Adrenal gland (tissue), 19 donors: ENCODE results near the gene CALCR. TPM values are rescaled to one million over a fixed set of nuclear protein-coding genes. Genes with fewer than 3 reads are reported as not detected.
A peak's percentile ranks its signal among the peaks of the same experiment; 100 is the strongest.

Experiments used
- DNase-seq, 7 donors: peaks; one replicate each; pipeline ENCODE4 v3.0.0-alpha.2; 2019 to 2020
- H3K27ac ChIP-seq, 5 donors: fragments of 200-600 bp; sonication (generic) in 4 of 5; 1 replicate in 3 of 5; 2 replicates in 2 of 5; pipeline versions ENCODE4 v1.5.1 to v1.8.0; 2016 to 2020; ENCODE audit warnings: mild to moderate bottlenecking in 1 of 5
- H3K27me3 ChIP-seq: fragments of 200-600 bp; 2 replicates; pipeline ENCODE4 v1.8.0; 2021
- H3K36me3 ChIP-seq, 2 donors: fragments of 200-600 bp; replicated peaks in 1 of 2; 1 replicate in 1 of 2; 2 replicates in 1 of 2; pipeline versions ENCODE4 v1.5.1 to v1.8.0; 2018 to 2022
- H3K4me1 ChIP-seq, 2 donors: fragments of 200-600 bp; replicated peaks in 1 of 2; 1 replicate in 1 of 2; 2 replicates in 1 of 2; pipeline versions ENCODE4 v1.5.1 to v1.8.0; 2018 to 2021
- H3K4me3 ChIP-seq, 4 donors: fragments of 200-600 bp; sonication (generic) in 3 of 4; one replicate each; pipeline ENCODE4 v1.5.1; 2016 to 2018
- H3K9me3 ChIP-seq, 3 donors: fragments of 200-600 bp; sonication (generic) in 1 of 3; replicated peaks in 1 of 3; 1 replicate in 2 of 3; 2 replicates in 1 of 3; pipeline versions ENCODE4 v1.5.1 to v1.8.0; 2016 to 2021
- POLR2A ChIP-seq, 2 donors: fragments of 450-650 bp; IDR thresholded peaks; one replicate each; pipeline ENCODE4 v1.6.1; 2017; ENCODE audit warnings: antibody characterized with exemption in 2 of 2, mild to moderate bottlenecking in 2 of 2, moderate library complexity in 1 of 2
- WGBS, 4 donors: extraction: QIAGEN DNeasy Blood & Tissue Kit in 2 of 4; methylation state at CpG; one replicate each; pipeline versions ENCODE4 v1.1.5 to v1.1.7; 2013 to 2017; 5-methylcytosine and 5-hydroxymethylcytosine counted together
- intact Hi-C, 2 donors: fragments of 100-400 bp; cut with DNase I; formaldehyde crosslinking; loops; one replicate each; pipeline versions ENCODE4 v1.14.1 to v1.15.0; 2022 to 2023
- long read RNA-seq, 10 donors: library from polyadenylated mRNA in 3 of 10; unstranded in 2 of 10; stranded (forward) in 1 of 10; transcript quantifications; one replicate each; pipeline ENCODE4 v2.0.0 and lab custom pipeline, GENCODE V29; 2021 to 2026
- polyA plus RNA-seq, 3 donors: library from polyadenylated mRNA; stranded (reverse); fragments of 200-250 nt in 2 of 3; fragments of 350-450 nt in 1 of 3; fragmentation: Illumina TruSeq in 1 of 3; extraction: RNeasy Lipid Tissue Mini Kit (QIAGEN cat#74804) in 1 of 3; gene quantifications; one replicate each; pipeline ENCODE4 v1.2.3, GENCODE V29; 2013 to 2014
- total RNA-seq, 9 donors: library from RNA; depleted of rRNA in 4 of 9; stranded (reverse); fragments of >200 nt in 4 of 9; fragments of 120-200 nt in 1 of 9; fragmentation: NEBNext Ultra II Directional in 1 of 9; extraction: Animal tissue kit (Norgen Biotek cat#: 25700) in 1 of 9; gene quantifications; one replicate each; pipeline versions ENCODE4 v1.1.0 to v1.2.4, GENCODE V29; 2013 to 2023
- TF ChIP-seq, protein P1 (sequence below), 6 experiments: fragments of 450-650 bp in 4 of 6; fragments of 200-600 bp in 2 of 6; sonication (generic) in 1 of 6; IDR thresholded peaks; 1 replicate in 5 of 6; 2 replicates in 1 of 6; pipeline versions ENCODE4 v1.5.1 to v1.8.0; 2016 to 2021; ENCODE audit warnings: antibody characterized with exemption in 6 of 6, mild to moderate bottlenecking in 2 of 6, moderate library complexity in 1 of 6
- donor health status: healthy with polysubstance abuse.
- donor health status: Bipolar disorder and iron deficiency.
- donor health status: DM: yes; HTN: yes; CAD: no.
- donor health status: DM: no; HTN: no; CAD: no.
- donor health status: DM: no; HTN: no; CAD: no.
- donor health status: DM: yes; HTN: yes; CAD: no.

CALCR gene
- under 1 TPM in 7 of 9 donors, not detected in 2; 0.08 to 0.52 (median 0.14) TPM for total RNA-seq
- under 1 TPM in 1 of 3 donors, not detected in 2; 0.03 TPM for polyA plus RNA-seq
- long read RNA-seq, donor 1 = 0 reads
- long read RNA-seq, donor 2 = 0 reads
- long read RNA-seq, donor 3 = 0 reads
- long read RNA-seq, donor 4 = 0 reads
- long read RNA-seq, donor 5 = 0 reads
- long read RNA-seq, donor 6 = 0 reads
- long read RNA-seq, donor 7 = 0 reads
- long read RNA-seq, donor 8, partial matches to known transcripts = 0 of 1 reads
- long read RNA-seq, donor 8, other reads (novel, unspliced or antisense) = 0 of 1 reads
- long read RNA-seq, donor 9 = 0 reads
- long read RNA-seq, donor 10 = 0 reads

DNA sequence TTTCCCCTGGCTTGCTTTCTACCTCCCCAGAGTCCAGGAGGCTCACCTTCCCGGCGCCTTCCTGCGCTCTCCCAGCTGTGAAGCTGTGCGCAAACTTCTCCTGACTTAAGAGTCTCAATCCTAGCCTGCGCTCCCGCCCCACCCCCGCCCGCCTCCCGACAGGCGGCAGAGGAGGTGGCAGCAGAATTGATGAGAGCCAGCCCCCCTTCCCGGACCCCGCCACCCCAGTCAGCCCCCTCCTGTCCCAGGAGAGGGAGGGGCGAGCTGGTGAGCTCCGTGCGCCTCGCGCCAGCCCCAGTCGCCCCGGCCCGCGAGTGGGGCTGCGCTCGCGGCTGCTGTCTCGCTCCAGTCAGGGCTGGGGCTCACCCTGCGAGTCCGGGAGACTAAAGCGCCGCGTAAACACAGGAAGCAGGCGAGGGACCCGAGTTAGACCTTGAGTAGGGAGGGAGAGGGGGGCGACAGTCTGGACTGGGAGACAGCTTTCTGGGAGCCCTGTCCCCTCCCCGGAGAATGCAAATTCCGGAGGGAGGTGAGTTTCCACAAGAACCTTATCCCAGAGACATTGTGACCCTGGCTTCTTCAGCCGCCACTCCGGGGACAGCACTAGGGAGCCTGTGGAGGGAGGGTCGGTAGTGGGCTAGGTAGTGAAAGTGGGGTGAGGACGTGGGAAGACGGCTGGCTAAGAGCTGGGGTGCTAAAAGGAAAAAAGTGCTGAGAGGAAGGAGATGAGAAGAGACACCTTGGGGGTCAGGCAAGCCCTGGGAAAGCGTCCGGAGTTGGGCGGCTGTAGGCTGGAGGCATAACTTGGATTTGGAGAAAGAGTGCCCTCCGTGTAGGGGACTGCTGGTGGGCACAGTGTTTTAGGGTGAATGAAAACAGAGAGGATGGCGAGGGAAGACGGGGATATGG, at the start of gene CALCR:
Gene CALCR (minus strand): TSS at position 79 of the 909 bp plus-strand sequence. CDS start 87,743 bp downstream, outside the sequence.
- no peaks in the 10 kb centered on the region for H3K36me3 ChIP-seq
- peak within 1 kb of the TSS in 1 of 4 donors; percentile 0 for H3K4me3 ChIP-seq
- intact Hi-C loops = no loop called here
- H3K9me3 ChIP-seq = no peaks in the 10 kb centered on the region
- no peak for DNase-seq
- H3K27ac ChIP-seq = no peak within 1 kb of the TSS
- no peak for TF ChIP-seq POLR2A (IDR thresholded peaks at IDR 0.05)
- TF ChIP-seq, protein P1, sequence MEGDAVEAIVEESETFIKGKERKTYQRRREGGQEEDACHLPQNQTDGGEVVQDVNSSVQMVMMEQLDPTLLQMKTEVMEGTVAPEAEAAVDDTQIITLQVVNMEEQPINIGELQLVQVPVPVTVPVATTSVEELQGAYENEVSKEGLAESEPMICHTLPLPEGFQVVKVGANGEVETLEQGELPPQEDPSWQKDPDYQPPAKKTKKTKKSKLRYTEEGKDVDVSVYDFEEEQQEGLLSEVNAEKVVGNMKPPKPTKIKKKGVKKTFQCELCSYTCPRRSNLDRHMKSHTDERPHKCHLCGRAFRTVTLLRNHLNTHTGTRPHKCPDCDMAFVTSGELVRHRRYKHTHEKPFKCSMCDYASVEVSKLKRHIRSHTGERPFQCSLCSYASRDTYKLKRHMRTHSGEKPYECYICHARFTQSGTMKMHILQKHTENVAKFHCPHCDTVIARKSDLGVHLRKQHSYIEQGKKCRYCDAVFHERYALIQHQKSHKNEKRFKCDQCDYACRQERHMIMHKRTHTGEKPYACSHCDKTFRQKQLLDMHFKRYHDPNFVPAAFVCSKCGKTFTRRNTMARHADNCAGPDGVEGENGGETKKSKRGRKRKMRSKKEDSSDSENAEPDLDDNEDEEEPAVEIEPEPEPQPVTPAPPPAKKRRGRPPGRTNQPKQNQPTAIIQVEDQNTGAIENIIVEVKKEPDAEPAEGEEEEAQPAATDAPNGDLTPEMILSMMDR (IDR thresholded peaks at IDR 0.05) = no peak
- peaks cover 30% of the 10 kb centered on the region for H3K27me3 ChIP-seq
- WGBS, 4 donors = 0 to 1% (median 1%) methylated on average over 21 to 46 of the region's 46 CpGs
- H3K4me1 ChIP-seq = no peaks in the 10 kb centered on the region

DNA sequence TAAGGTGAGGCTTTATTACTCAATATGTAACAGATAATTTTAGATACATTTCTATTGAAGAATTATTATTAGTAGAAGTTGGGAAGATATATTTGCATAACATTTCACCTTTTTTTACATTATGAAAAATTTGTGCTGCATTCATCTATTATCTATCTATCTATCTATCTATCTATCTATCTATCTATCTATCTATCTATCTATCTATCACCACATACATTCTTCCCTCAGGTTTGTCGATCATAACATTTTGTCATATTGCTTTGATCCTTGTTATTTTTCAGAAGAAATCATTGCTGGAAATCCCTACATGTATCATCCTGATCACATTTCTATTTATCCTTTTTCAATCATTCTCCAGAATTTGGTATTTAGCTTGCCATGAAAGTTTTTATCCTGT, 49.3 kb upstream of the CALCR start:
- Histone ChIP-seq H3K4me3 (no peak overlapping the region), H3K27ac (no peak overlapping the region), H3K4me1 (no peaks in the 10 kb centered on the region), H3K9me3 (no peaks in the 10 kb centered on the region), H3K27me3 (no peaks in the 10 kb centered on the region), H3K36me3 (no peaks in the 10 kb centered on the region)
- intact Hi-C loops = no loop called here
- no peak for TF ChIP-seq POLR2A (IDR thresholded peaks at IDR 0.05)
- TF ChIP-seq, protein P1 (IDR thresholded peaks at IDR 0.05) = no peak
- DNase-seq = no peak
- 86 to 95% (median 90%) methylated on average over 1 of the region's 1 CpG for WGBS, 4 donors

DNA sequence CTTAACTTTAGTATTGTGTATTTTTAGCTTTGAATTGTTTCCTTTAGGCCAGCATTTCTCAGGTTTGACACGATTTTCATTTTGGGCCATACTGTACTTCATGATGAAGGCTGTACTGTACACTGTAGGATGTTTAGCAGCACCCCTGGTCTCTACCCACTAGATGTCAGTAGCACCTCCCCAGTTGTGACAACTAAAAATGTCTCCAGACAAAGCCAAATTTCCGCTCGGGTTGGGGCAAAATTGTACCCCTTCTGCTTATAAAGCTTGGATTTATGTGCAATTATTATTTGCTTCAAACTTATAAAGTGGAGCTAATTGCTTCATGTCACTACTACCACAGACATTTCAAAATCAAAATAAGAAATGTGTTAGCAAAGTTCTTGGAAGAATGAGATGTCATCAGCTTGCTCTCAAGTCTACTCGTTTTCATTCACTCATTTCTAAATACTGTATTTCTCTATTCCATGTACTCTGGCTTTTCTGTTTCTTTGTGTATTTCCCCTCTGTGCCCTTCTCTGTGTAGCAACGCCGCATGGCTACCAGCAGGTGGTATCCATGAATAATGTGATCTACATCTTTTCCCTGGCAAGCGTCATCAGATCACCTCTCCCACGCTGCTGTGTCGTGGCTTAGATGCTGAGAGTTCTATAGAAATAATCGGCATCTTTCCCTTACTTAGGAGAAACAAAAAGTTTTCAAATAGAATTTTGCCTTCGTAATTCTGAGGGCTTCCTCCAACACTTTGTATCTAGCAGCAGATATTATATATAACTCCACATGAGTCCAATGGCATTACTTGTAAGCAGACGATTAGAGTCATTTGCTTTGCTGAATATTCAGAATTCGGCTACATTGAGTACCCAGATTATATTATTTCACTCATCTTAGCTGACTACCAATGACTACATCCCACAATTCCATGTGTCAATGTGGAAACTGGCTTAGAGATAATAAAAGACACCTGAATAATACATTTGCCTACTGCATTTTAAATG, 47.8 kb upstream of the CALCR start:
- no peaks in the 10 kb centered on the region for H3K27me3 ChIP-seq
- DNase-seq = no peak
- H3K27ac ChIP-seq = no peak overlapping the region
- no peaks in the 10 kb centered on the region for H3K4me1 ChIP-seq
- TF ChIP-seq, protein P1 (IDR thresholded peaks at IDR 0.05) = peak in 3 of 6 experiments; percentile 19 to 27 (median 26)
- TF ChIP-seq POLR2A (IDR thresholded peaks at IDR 0.05) = no peak
- H3K4me3 ChIP-seq = no peak overlapping the region
- 37 to 41% (median 39%) methylated on average over 13 of the region's 13 CpGs for WGBS, 4 donors
- H3K36me3 ChIP-seq = no peaks in the 10 kb centered on the region
- intact Hi-C loops = no loop called here
- H3K9me3 ChIP-seq = no peaks in the 10 kb centered on the region
